CD4-positive, alpha-beta T cell treated with Interleukin-12 subunit alpha and Interleukin-12 subunit beta, for 1 hour (primary cell): ENCODE measurements around the gene JPH4.
A peak's percentile ranks its signal among the peaks of the same experiment; 100 is the strongest.

ENCODE experiments used
- DNase-seq: peaks from one replicate; pipeline ENCODE4 v3.0.0-alpha.2; 2020

Gene JPH4

GRCh38 chr14:23577710-23578392, 739 bp downstream of the JPH4 start:
- DNase-seq, result no peak

GRCh38 chr14:23577004-23577681, 1.4 kb downstream of the JPH4 start:
- DNase-seq, result no peak

- DNase-seq, result no peak
Measured at GRCh38 chr14:23573384-23574015, 5.1 kb downstream of the JPH4 start.

- DNase-seq, result no peak
Measured at GRCh38 chr14:23572836-23573235, 5.8 kb downstream of the JPH4 start.

- DNase-seq, result no peak
Measured at GRCh38 chr14:23572524-23572828, 6.1 kb downstream of the JPH4 start.

GRCh38 chr14:23571701-23572523, 6.7 kb downstream of the JPH4 start:
- no peak for DNase-seq

- DNase-seq, result no peak
Measured at GRCh38 chr14:23570806-23571483, 7.6 kb downstream of the JPH4 start.

- no peak for DNase-seq
Measured at GRCh38 chr14:23569443-23570151, 9.0 kb downstream of the JPH4 start.

GRCh38 chr14:23568600-23569331, 9.8 kb downstream of the JPH4 start:
- DNase-seq, result no peak

GRCh38 chr14:23568021-23568599, 10.5 kb downstream of the JPH4 start:
- DNase-seq, result no peak

- DNase-seq, result peak; percentile 86
Measured at GRCh38 chr14:23567186-23568020, 11.2 kb downstream of the JPH4 start, which contains the start of gene AP1G2. TSS of gene AP1G2 (minus strand) at chr14:23567791. CDS start at chr14:23567314, 477 bp downstream.

- no peak for DNase-seq
Measured at GRCh38 chr14:23566778-23567185, 11.8 kb downstream of the JPH4 start.

GRCh38 chr14:23566112-23566777, 12.3 kb downstream of the JPH4 start:
- no peak for DNase-seq

- no peak for DNase-seq
Measured at GRCh38 chr14:23565626-23566025, 13.0 kb downstream of the JPH4 start.

- no peak for DNase-seq
Measured at GRCh38 chr14:23564876-23565275, 13.7 kb downstream of the JPH4 start.

GRCh38 chr14:23564181-23564812, 14.3 kb downstream of the JPH4 start:
- DNase-seq, result no peak

GRCh38 chr14:23563473-23564180, 15.0 kb downstream of the JPH4 start:
- no peak for DNase-seq

GRCh38 chr14:23562822-23563472, 15.6 kb downstream of the JPH4 start:
- peak; percentile 67 for DNase-seq
